ENCODE data around the gene FBXL19. TPM values are rescaled to one million over a fixed set of nuclear protein-coding genes. Genes with fewer than 3 reads are reported as not detected.

FBXL19 gene
- polyA plus RNA-seq, 3 donors: 0.14 to 7.6 TPM; not detected in 1

DNA sequence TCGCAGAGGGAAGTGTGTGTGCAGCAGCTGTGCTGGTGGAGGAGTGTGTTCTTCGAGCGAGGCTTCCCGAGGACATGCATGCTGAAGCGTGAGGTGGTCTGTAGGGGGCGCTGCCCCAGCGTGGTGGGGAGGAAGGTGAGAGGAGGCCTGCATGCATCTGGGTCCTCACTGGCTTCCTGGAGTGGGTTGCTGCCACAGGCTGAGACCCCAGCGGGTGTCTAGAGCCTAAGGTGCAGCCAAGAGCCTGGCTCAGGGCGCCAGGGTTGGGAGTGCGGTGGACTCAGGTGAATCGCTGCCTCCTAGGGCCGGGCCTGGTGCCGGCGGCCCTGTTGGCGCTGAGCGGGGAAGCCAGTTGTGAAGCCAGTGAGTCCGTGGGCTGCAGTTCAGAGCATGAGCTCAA lies 54.1 kb downstream of the FBXL19 start:
- H3K4me2 ChIP-seq (replicated peaks; ENCODE audit: extremely low read depth, low read length, poor library complexity, severe bottlenecking): no peak overlapping the region
- TF ChIP-seq, protein P1, sequence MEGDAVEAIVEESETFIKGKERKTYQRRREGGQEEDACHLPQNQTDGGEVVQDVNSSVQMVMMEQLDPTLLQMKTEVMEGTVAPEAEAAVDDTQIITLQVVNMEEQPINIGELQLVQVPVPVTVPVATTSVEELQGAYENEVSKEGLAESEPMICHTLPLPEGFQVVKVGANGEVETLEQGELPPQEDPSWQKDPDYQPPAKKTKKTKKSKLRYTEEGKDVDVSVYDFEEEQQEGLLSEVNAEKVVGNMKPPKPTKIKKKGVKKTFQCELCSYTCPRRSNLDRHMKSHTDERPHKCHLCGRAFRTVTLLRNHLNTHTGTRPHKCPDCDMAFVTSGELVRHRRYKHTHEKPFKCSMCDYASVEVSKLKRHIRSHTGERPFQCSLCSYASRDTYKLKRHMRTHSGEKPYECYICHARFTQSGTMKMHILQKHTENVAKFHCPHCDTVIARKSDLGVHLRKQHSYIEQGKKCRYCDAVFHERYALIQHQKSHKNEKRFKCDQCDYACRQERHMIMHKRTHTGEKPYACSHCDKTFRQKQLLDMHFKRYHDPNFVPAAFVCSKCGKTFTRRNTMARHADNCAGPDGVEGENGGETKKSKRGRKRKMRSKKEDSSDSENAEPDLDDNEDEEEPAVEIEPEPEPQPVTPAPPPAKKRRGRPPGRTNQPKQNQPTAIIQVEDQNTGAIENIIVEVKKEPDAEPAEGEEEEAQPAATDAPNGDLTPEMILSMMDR (IDR thresholded peaks at IDR 0.05): peak; percentile 34
- no peak overlapping the region for H2AFZ ChIP-seq (ENCODE audit: insufficient read depth, low read depth, low read length, poor library complexity, severe bottlenecking)
- no peak for DNase-seq
- WGBS (ENCODE audit: insufficient coverage): 93% methylated on average over 17 of the region's 17 CpGs
- peaks cover 74 to 96% of the 10 kb centered on the region in 2 donors for H3K36me3 Mint-ChIP-seq
- H3K36me3 ChIP-seq (replicated peaks in 1 of 2; ENCODE audit: control insufficient read depth in 1 of 2, insufficient read depth in 2 of 2, low read length in 2 of 2): peaks cover 79% of the 10 kb centered on the region in 2 donors
- H3K4me1 ChIP-seq (ENCODE audit: control insufficient read depth in 1 of 2, insufficient read depth in 2 of 2, low read length in 2 of 2): no peaks in the 10 kb centered on the region
- no peaks in the 10 kb centered on the region for H3K27me3 ChIP-seq (ENCODE audit: control insufficient read depth in 2 of 2, insufficient read depth in 2 of 2, low read length in 2 of 2)
- H3K4me3 ChIP-seq (replicated peaks in 1 of 3; ENCODE audit: low read depth in 2 of 3, low read length in 3 of 3): no peak overlapping the region
- peak overlapping the region in 3 of 7 donors; percentile 22 to 43 (median 41) for H3K27ac Mint-ChIP-seq
- H3K27me3 Mint-ChIP-seq (ENCODE audit: low read depth in 3 of 3): no peaks in the 10 kb centered on the region
- peaks cover 0 to 2% (median 0%) of the 10 kb centered on the region in 7 donors for H3K9me3 Mint-ChIP-seq
- no peaks in the 10 kb centered on the region for H3K79me2 ChIP-seq (ENCODE audit: insufficient read depth, low read length)
- intact Hi-C loops (cut with micrococcal nuclease): no loop called here
- H3K9me3 ChIP-seq (replicated peaks in 1 of 2; ENCODE audit: control insufficient read depth in 1 of 2, insufficient read depth in 1 of 2, low read length in 2 of 2): no peaks in the 10 kb centered on the region
- H4K20me1 ChIP-seq (ENCODE audit: insufficient read depth, low read length): peaks cover 7% of the 10 kb centered on the region
- no peak overlapping the region for H3K4me3 Mint-ChIP-seq
- H3K27ac ChIP-seq (ENCODE audit: low read depth in 1 of 2, low read length in 2 of 2): no peak overlapping the region
- no peak overlapping the region for H3K9ac ChIP-seq (ENCODE audit: insufficient read depth, low read length, poor library complexity, severe bottlenecking)
- no peaks in the 10 kb centered on the region for H3K4me1 Mint-ChIP-seq

DNA sequence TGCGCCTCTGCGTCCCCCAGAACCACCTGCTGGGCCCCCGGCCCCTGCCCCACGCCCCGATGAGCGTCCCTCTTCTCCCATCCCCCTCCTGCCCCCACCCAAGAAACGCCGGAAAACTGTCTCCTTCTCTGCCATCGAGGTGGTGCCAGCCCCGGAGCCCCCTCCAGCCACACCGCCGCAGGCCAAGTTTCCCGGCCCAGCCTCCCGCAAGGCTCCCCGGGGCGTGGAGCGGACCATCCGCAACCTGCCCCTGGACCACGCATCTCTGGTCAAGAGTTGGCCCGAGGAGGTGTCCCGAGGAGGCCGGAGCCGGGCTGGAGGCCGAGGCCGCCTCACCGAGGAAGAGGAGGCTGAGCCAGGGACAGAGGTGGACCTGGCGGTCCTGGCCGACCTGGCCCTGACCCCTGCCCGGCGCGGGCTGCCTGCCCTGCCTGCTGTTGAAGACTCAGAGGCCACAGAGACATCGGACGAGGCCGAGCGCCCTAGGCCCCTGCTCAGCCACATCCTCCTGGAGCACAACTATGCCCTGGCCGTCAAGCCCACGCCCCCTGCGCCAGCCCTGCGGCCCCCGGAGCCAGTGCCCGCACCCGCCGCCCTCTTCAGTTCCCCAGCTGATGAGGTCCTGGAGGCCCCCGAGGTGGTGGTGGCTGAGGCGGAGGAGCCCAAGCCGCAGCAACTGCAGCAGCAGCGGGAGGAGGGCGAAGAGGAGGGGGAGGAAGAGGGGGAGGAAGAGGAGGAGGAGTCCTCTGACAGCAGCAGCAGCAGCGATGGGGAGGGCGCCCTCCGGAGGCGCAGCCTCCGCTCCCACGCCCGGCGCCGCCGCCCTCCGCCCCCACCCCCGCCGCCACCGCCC lies 56.0 kb downstream of the FBXL19 start:
- no peak overlapping the region for H3K4me3 Mint-ChIP-seq
- H3K27ac Mint-ChIP-seq: no peak overlapping the region
- peaks cover 77 to 86% of the 10 kb centered on the region in 2 donors for H3K36me3 ChIP-seq (replicated peaks in 1 of 2; ENCODE audit: control insufficient read depth in 1 of 2, insufficient read depth in 2 of 2, low read length in 2 of 2)
- H4K20me1 ChIP-seq (ENCODE audit: insufficient read depth, low read length): peaks cover 7% of the 10 kb centered on the region
- H3K79me2 ChIP-seq (ENCODE audit: insufficient read depth, low read length): no peaks in the 10 kb centered on the region
- H3K4me1 ChIP-seq (ENCODE audit: control insufficient read depth in 1 of 2, insufficient read depth in 2 of 2, low read length in 2 of 2): peaks cover 0 to under 1% of the 10 kb centered on the region in 2 donors
- H3K9me3 Mint-ChIP-seq: peaks cover 0 to 3% (median 0%) of the 10 kb centered on the region in 7 donors
- TF ChIP-seq, protein P1 (IDR thresholded peaks at IDR 0.05): no peak
- H3K9me3 ChIP-seq (replicated peaks in 1 of 2; ENCODE audit: control insufficient read depth in 1 of 2, insufficient read depth in 1 of 2, low read length in 2 of 2): no peaks in the 10 kb centered on the region
- H3K27me3 ChIP-seq (ENCODE audit: control insufficient read depth in 2 of 2, insufficient read depth in 2 of 2, low read length in 2 of 2): no peaks in the 10 kb centered on the region
- no peaks in the 10 kb centered on the region for H3K4me1 Mint-ChIP-seq
- H2AFZ ChIP-seq (ENCODE audit: insufficient read depth, low read depth, low read length, poor library complexity, severe bottlenecking): no peak overlapping the region
- DNase-seq: no peak
- H3K36me3 Mint-ChIP-seq: peaks cover 68 to 95% of the 10 kb centered on the region in 2 donors
- no peak overlapping the region for H3K4me2 ChIP-seq (replicated peaks; ENCODE audit: extremely low read depth, low read length, poor library complexity, severe bottlenecking)
- 96% methylated on average over 55 of the region's 62 CpGs for WGBS (ENCODE audit: insufficient coverage)
- H3K4me3 ChIP-seq (replicated peaks in 1 of 3; ENCODE audit: low read depth in 2 of 3, low read length in 3 of 3): no peak overlapping the region
- no peaks in the 10 kb centered on the region for H3K27me3 Mint-ChIP-seq (ENCODE audit: low read depth in 3 of 3)
- H3K9ac ChIP-seq (ENCODE audit: insufficient read depth, low read length, poor library complexity, severe bottlenecking): no peak overlapping the region
- intact Hi-C loops (cut with micrococcal nuclease): loop anchor here (10.0 kb wide), 3 partner anchors 175 to 885 kb away; partner anchors contain the start of gene PRSS36 (in 1 of the 2)
- no peak overlapping the region for H3K27ac ChIP-seq (ENCODE audit: low read depth in 1 of 2, low read length in 2 of 2)
